GM19351 (cell line): ENCODE measurements around the gene PRR33.

Source experiments
- ATAC-seq: cut with Tn5 transposase; IDR thresholded peaks from one replicate; pipeline ENCODE4 v1.9.1; 2021; ENCODE audit warnings: mild to moderate bottlenecking, moderate library complexity; ENCODE audit not compliant: unreplicated experiment

The PRR33 gene

GRCh38 chr11:1917523-1918435 is 26.1 kb upstream of the PRR33 start:
- no peak for ATAC-seq

- no peak for ATAC-seq
Measured at GRCh38 chr11:1916986-1917522, 25.4 kb upstream of the PRR33 start.

GRCh38 chr11:1916132-1916985 is 24.7 kb upstream of the PRR33 start:
- peak; percentile 47 for ATAC-seq

GRCh38 chr11:1915795-1916131 is 24.1 kb upstream of the PRR33 start:
- no peak for ATAC-seq

GRCh38 chr11:1913271-1914060 is 21.8 kb upstream of the PRR33 start:
- ATAC-seq: no peak

- no peak for ATAC-seq
Measured at GRCh38 chr11:1912289-1912878, 20.7 kb upstream of the PRR33 start.

- ATAC-seq: no peak
Measured at GRCh38 chr11:1909524-1909923, 17.8 kb upstream of the PRR33 start.

GRCh38 chr11:1908618-1909017 is 16.9 kb upstream of the PRR33 start:
- ATAC-seq: no peak

GRCh38 chr11:1906611-1907423 is 15.1 kb upstream of the PRR33 start:
- no peak for ATAC-seq

- ATAC-seq: no peak
Measured at GRCh38 chr11:1906181-1906580, 14.5 kb upstream of the PRR33 start.

GRCh38 chr11:1899686-1900085 is 8.0 kb upstream of the PRR33 start:
- no peak for ATAC-seq

GRCh38 chr11:1899090-1899489 is 7.4 kb upstream of the PRR33 start:
- no peak for ATAC-seq

- ATAC-seq: no peak
Measured at GRCh38 chr11:1896923-1897322, 5.2 kb upstream of the PRR33 start.

GRCh38 chr11:1896468-1896867 is 4.8 kb upstream of the PRR33 start:
- no peak for ATAC-seq

GRCh38 chr11:1894759-1895158 is 3.1 kb upstream of the PRR33 start:
- ATAC-seq: no peak

GRCh38 chr11:1893581-1894359 is 2.1 kb upstream of the PRR33 start:
- ATAC-seq: no peak

GRCh38 chr11:1892558-1892957 is 863 bp upstream of the PRR33 start:
- no peak for ATAC-seq

GRCh38 chr11:1892116-1892515 is 421 bp upstream of the PRR33 start:
- ATAC-seq: no peak
